ENCODE measurements around the gene ERCC1.

The ERCC1 gene

GRCh38 chr19:45368737-45369340 is 54.9 kb downstream of the ERCC1 start:
- H3K27ac ChIP-seq = peak overlapping the region; percentile 88
- no peak for DNase-seq (ENCODE audit: low spot score)
- CTCF ChIA-PET = interaction anchor here (0.5 to 1.0 kb wide), 4 partner anchors 14 to 503 kb away, joined by 3 to 4 read pairs (median 3); no protein-coding TSS in a partner anchor
- TF ChIP-seq CTCF (conservative IDR thresholded peaks at IDR 0.05; ENCODE audit: low read depth) = no peak
- POLR2A ChIA-PET (ENCODE audit: low non-redundant PET) = no interaction called here

- peak overlapping the region; percentile 88 for H3K27ac ChIP-seq
- ChIA-PET POLR2A (ENCODE audit: low non-redundant PET) (interaction anchor here (0.5 kb wide), 1 partner anchor 469 kb away, joined by 12 read pairs; no protein-coding TSS in a partner anchor), CTCF (interaction anchor here (0.5 to 1.0 kb wide), 2 partner anchors 13 to 71 kb away, joined by 3 read pairs; no protein-coding TSS in a partner anchor)
- no peak for DNase-seq (ENCODE audit: low spot score)
- no peak for TF ChIP-seq CTCF (conservative IDR thresholded peaks at IDR 0.05; ENCODE audit: low read depth)
Measured at GRCh38 chr19:45368127-45368526, 55.6 kb downstream of the ERCC1 start.

- no peak for TF ChIP-seq CTCF (conservative IDR thresholded peaks at IDR 0.05; ENCODE audit: low read depth)
- CTCF ChIA-PET = no interaction called here
- H3K27ac ChIP-seq = peak overlapping the region; percentile 31
- POLR2A ChIA-PET (ENCODE audit: low non-redundant PET) = no interaction called here
- DNase-seq (ENCODE audit: low spot score) = no peak
Measured at GRCh38 chr19:45364696-45365095, 59.0 kb downstream of the ERCC1 start.

- no peak for TF ChIP-seq CTCF (conservative IDR thresholded peaks at IDR 0.05; ENCODE audit: low read depth)
- DNase-seq (ENCODE audit: low spot score) = no peak
- 0 out of 2 replicates have a peak overlapping the region, but pooled peaks have one; percentile 17 for H3K27ac ChIP-seq
- POLR2A ChIA-PET (ENCODE audit: low non-redundant PET) = no interaction called here
- CTCF ChIA-PET = no interaction called here
Measured at GRCh38 chr19:45363861-45364459, 59.8 kb downstream of the ERCC1 start.

GRCh38 chr19:45362291-45362690 is 61.4 kb downstream of the ERCC1 start:
- CTCF ChIA-PET = no interaction called here
- POLR2A ChIA-PET (ENCODE audit: low non-redundant PET) = no interaction called here
- no peak for DNase-seq (ENCODE audit: low spot score)

GRCh38 chr19:45361608-45362007 is 62.1 kb downstream of the ERCC1 start:
- TF ChIP-seq CTCF (conservative IDR thresholded peaks at IDR 0.05; ENCODE audit: low read depth) = no peak
- CTCF ChIA-PET = no interaction called here
- POLR2A ChIA-PET (ENCODE audit: low non-redundant PET) = no interaction called here
- H3K27ac ChIP-seq = no peak overlapping the region
- no peak for DNase-seq (ENCODE audit: low spot score)

More at GRCh38 chr19:45362291-45362690, 61.4 kb downstream of the ERCC1 start:
- peak overlapping the region; percentile 17; the same call in 1 of the 2 replicates for H3K27ac ChIP-seq
- TF ChIP-seq CTCF (conservative IDR thresholded peaks at IDR 0.05; ENCODE audit: low read depth) = no peak
